ENCODE results near the gene HS6ST1.
"Not testable (repeated sequence)": the region's sequence is repeated elsewhere in the genome, so short reads cannot be mapped to it uniquely, and the experiment has no call there.

Gene HS6ST1

DNA sequence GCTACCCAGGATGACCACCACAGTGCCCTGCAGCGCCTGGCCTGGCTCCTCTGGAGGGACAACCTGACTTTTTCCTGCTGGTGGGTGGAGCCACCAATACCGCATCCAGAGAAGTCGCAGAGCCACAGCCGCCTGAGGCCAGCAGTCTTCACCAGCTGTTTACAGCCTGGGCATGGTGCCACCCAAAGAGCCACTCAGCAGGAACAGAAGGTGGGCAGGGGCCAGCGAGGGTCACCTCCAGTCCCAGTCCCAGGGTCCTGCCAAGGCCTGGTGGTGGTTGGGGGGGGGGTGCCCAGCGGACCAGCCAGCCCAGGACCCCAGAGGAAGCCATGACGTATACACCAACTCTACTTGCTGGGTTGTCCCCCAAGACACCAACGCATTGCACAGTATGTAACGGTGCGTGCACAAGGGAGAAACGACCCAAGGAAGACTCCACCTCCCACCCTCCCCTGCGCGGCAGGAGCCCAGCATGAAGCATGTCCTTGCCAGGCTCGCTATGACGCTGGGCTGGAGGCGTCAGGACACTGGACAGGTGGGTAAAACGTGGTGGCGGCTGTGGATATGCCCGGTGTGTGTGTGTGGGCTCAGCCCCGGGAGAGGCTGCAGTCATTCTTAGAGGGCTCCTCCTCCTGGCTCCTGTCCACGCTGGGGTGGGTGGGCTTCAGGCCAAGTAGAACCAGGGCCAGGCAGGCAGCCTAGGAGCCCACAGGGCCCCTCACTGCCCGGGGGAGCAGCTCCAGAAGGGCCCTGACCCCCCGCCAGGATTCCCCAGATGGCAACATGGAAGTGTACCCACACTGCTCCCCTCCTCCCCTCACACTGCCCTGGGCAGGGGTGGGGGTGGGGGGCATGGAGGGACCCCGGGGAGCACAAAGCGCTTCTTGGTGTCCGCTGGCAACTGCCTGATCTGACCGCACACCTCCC is 49.3 kb downstream of the HS6ST1 start:
- H3K27ac ChIP-seq = no peak overlapping the region
- no peaks in the 10 kb centered on the region for H3K4me1 ChIP-seq (ENCODE audit: control insufficient read depth in 1 of 2, insufficient read depth in 1 of 2, low read depth in 1 of 2, low read length in 1 of 2)
- H3K27me3 ChIP-seq = no peaks in the 10 kb centered on the region
- H3K4me3 ChIP-seq (ENCODE audit: low read depth in 1 of 2, low read length in 1 of 2) = no peak overlapping the region
- H3K36me3 ChIP-seq = no peaks in the 10 kb centered on the region
- TF ChIP-seq, protein P1, sequence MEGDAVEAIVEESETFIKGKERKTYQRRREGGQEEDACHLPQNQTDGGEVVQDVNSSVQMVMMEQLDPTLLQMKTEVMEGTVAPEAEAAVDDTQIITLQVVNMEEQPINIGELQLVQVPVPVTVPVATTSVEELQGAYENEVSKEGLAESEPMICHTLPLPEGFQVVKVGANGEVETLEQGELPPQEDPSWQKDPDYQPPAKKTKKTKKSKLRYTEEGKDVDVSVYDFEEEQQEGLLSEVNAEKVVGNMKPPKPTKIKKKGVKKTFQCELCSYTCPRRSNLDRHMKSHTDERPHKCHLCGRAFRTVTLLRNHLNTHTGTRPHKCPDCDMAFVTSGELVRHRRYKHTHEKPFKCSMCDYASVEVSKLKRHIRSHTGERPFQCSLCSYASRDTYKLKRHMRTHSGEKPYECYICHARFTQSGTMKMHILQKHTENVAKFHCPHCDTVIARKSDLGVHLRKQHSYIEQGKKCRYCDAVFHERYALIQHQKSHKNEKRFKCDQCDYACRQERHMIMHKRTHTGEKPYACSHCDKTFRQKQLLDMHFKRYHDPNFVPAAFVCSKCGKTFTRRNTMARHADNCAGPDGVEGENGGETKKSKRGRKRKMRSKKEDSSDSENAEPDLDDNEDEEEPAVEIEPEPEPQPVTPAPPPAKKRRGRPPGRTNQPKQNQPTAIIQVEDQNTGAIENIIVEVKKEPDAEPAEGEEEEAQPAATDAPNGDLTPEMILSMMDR (IDR thresholded peaks at IDR 0.05) = no peak
- no peaks in the 10 kb centered on the region for H3K9me3 ChIP-seq

GRCh38 chr2:128268611-128269010 is 50.1 kb downstream of the HS6ST1 start:
- not testable (repeated sequence) for H3K4me1 ChIP-seq (ENCODE audit: control insufficient read depth in 1 of 2, insufficient read depth in 1 of 2, low read depth in 1 of 2, low read length in 1 of 2); H3K9me3 ChIP-seq; H3K36me3 ChIP-seq; H3K27me3 ChIP-seq; H3K27ac ChIP-seq; H3K4me3 ChIP-seq (ENCODE audit: low read depth in 1 of 2, low read length in 1 of 2)

DNA sequence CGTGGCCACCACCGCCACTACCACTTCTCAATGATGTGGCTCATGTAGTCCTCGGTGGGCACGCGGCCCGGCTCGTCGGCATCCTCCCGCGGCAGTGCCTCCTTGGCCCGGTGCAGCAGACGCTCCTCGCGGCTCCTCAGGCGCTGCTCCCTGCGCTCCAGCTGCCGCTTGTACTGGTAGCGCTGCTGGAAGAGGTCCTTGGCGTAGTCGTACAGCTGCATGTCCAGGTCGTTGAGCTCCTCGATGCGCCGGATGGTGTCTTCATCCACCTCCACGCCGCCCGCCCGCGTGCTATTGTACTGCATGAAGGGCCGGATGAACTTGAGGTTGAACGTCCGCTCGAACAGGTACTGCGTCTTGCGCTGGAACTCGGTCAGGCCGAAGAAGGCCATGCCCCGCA is 50.5 kb downstream of the HS6ST1 start:
- not testable (repeated sequence) for H3K36me3 ChIP-seq; H3K27ac ChIP-seq; H3K4me3 ChIP-seq (ENCODE audit: low read depth in 1 of 2, low read length in 1 of 2); H3K27me3 ChIP-seq; H3K4me1 ChIP-seq (ENCODE audit: control insufficient read depth in 1 of 2, insufficient read depth in 1 of 2, low read depth in 1 of 2, low read length in 1 of 2); H3K9me3 ChIP-seq

- H3K9me3 ChIP-seq; H3K27me3 ChIP-seq; H3K27ac ChIP-seq; H3K4me1 ChIP-seq (ENCODE audit: control insufficient read depth in 1 of 2, insufficient read depth in 1 of 2, low read depth in 1 of 2, low read length in 1 of 2); H3K36me3 ChIP-seq; H3K4me3 ChIP-seq (ENCODE audit: low read depth in 1 of 2, low read length in 1 of 2): not testable (repeated sequence)
Observed at GRCh38 chr2:128267649-128268048, 51.0 kb downstream of the HS6ST1 start.

GRCh38 chr2:128267197-128267596 is 51.5 kb downstream of the HS6ST1 start:
- H3K4me3 ChIP-seq (ENCODE audit: low read depth in 1 of 2, low read length in 1 of 2); H3K4me1 ChIP-seq (ENCODE audit: control insufficient read depth in 1 of 2, insufficient read depth in 1 of 2, low read depth in 1 of 2, low read length in 1 of 2); H3K36me3 ChIP-seq; H3K27me3 ChIP-seq; H3K27ac ChIP-seq; H3K9me3 ChIP-seq: not testable (repeated sequence)

DNA sequence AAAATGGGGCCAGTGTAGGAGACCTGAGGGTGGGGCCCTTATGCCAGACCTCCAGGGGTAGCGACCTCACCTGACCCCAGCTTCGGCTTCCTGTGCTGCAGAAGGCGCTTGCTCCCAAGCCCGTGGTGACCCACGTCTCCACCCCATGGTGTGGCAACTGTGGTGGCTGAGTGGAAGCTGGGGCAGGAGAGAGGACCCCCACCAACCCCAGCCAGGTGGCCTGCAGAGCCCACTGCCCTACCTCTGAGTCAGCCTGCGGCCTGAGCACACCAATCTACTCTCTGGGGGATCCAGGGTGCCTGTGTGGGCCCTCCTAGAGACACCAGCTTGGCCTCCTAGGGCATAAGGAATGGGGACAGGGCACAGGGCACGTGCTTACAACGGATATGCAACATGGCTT is 52.2 kb downstream of the HS6ST1 start:
- H3K4me3 ChIP-seq (ENCODE audit: low read depth in 1 of 2, low read length in 1 of 2); H3K27me3 ChIP-seq; H3K36me3 ChIP-seq; H3K27ac ChIP-seq; H3K9me3 ChIP-seq; H3K4me1 ChIP-seq (ENCODE audit: control insufficient read depth in 1 of 2, insufficient read depth in 1 of 2, low read depth in 1 of 2, low read length in 1 of 2): not testable (repeated sequence)

- H3K9me3 ChIP-seq; H3K27me3 ChIP-seq; H3K36me3 ChIP-seq; H3K4me3 ChIP-seq (ENCODE audit: low read depth in 1 of 2, low read length in 1 of 2); H3K27ac ChIP-seq; H3K4me1 ChIP-seq (ENCODE audit: control insufficient read depth in 1 of 2, insufficient read depth in 1 of 2, low read depth in 1 of 2, low read length in 1 of 2): not testable (repeated sequence)
Observed at GRCh38 chr2:128265608-128265993, 53.1 kb downstream of the HS6ST1 start.

- H3K4me3 ChIP-seq (ENCODE audit: low read depth in 1 of 2, low read length in 1 of 2) = no peak overlapping the region
- no peak overlapping the region for H3K27ac ChIP-seq
- H3K27me3 ChIP-seq = no peaks in the 10 kb centered on the region
- H3K36me3 ChIP-seq = no peaks in the 10 kb centered on the region
- H3K4me1 ChIP-seq (ENCODE audit: control insufficient read depth in 1 of 2, insufficient read depth in 1 of 2, low read depth in 1 of 2, low read length in 1 of 2) = no peaks in the 10 kb centered on the region
- TF ChIP-seq, protein P1 (IDR thresholded peaks at IDR 0.05) = no peak
- no peaks in the 10 kb centered on the region for H3K9me3 ChIP-seq
Observed at GRCh38 chr2:128264881-128265607, 53.6 kb downstream of the HS6ST1 start.

Measured in neutrophil (primary cell).